Activated CD8-positive, alpha-beta T cell treated with anti-CD3 and anti-CD28 coated beads, Interleukin-2, amount 10 ng/mL, durations not matched to agents 7 days and 5 days (primary cell): ENCODE measurements around the gene ASB3. TPM values are rescaled to one million over a fixed set of nuclear protein-coding genes. Genes with fewer than 3 reads are reported as not detected.
"Not testable (repeated sequence)": the region's sequence is repeated elsewhere in the genome, so short reads cannot be mapped to it uniquely, and the experiment has no call there.

ENCODE experiments used
- ATAC-seq: fragments of 150-1000 bp; cut with Tn5 transposase; one replicate; pipeline ENCODE4 v1.10.0; 2021; ENCODE audit warnings: moderate library complexity
- CTCF ChIA-PET: fragments of 350-600 bp; sonication (Branson Sonifier 250); formaldehyde crosslinking; loops from one replicate; lab custom pipeline; 2021; ENCODE audit warnings: antibody characterized with exemption; lab: Charles Lee
- POLR2A ChIA-PET: fragments of 350-600 bp; sonication (Branson Sonifier 250); formaldehyde crosslinking; loops from one replicate; lab custom pipeline; 2021; ENCODE audit warnings: antibody characterized with exemption; lab: Charles Lee
- DNase-seq: peaks from one replicate; pipeline ENCODE4 v3.0.0-alpha.2; 2020
- H3K27ac Mint-ChIP-seq: one replicate; pipeline ENCODE4 v1.8.0; 2021; ENCODE audit warnings: mild to moderate bottlenecking, mixed read lengths
- H3K27me3 Mint-ChIP-seq: one replicate; pipeline ENCODE4 v1.8.0; 2021; ENCODE audit warnings: low read depth, mixed read lengths
- H3K36me3 Mint-ChIP-seq: one replicate; pipeline ENCODE4 v1.8.0; 2021; ENCODE audit warnings: low read depth, mixed read lengths
- H3K4me1 Mint-ChIP-seq: one replicate; pipeline ENCODE4 v1.8.0; 2021; ENCODE audit warnings: low read depth, mixed read lengths
- H3K4me3 Mint-ChIP-seq: one replicate; pipeline ENCODE4 v1.8.0; 2021; ENCODE audit warnings: mild to moderate bottlenecking, mixed read lengths
- H3K9me3 Mint-ChIP-seq: one replicate; pipeline ENCODE4 v1.8.0; 2022; ENCODE audit warnings: mixed read lengths; ENCODE audit not compliant: insufficient read depth
- total RNA-seq, 2 experiments: library from RNA; stranded (reverse); gene quantifications; one replicate each; pipeline ENCODE4 v1.2.3, GENCODE V29; 2021

The ASB3 gene
- total RNA-seq, 2 experiments from 2014 or later = 25.3 to 25.8 TPM

- POLR2A ChIA-PET = no interaction called here
- CTCF ChIA-PET = no interaction called here
- DNase-seq (no peak), ATAC-seq (no peak)
- Mint-ChIP-seq H3K27ac (no peak overlapping the region), H3K4me1 (peaks cover 7% of the 10 kb centered on the region), H3K4me3 (no peak overlapping the region), H3K36me3 (peaks cover 26% of the 10 kb centered on the region), H3K27me3 (no peaks in the 10 kb centered on the region), H3K9me3 (no peaks in the 10 kb centered on the region)
These were observed 57.5 kb downstream of the ASB3 start for GRCh38 chr2:53729143-53729762.

GRCh38 chr2:53727921-53728320 lies 58.8 kb downstream of the ASB3 start:
- DNase-seq (no peak), ATAC-seq (no peak)
- H3K27ac Mint-ChIP-seq = no peak overlapping the region
- H3K4me3 Mint-ChIP-seq = no peak overlapping the region
- POLR2A ChIA-PET = no interaction called here
- CTCF ChIA-PET = no interaction called here
- H3K4me1 Mint-ChIP-seq = peaks cover 7% of the 10 kb centered on the region
- peaks cover 21% of the 10 kb centered on the region for H3K36me3 Mint-ChIP-seq
- H3K27me3 Mint-ChIP-seq = no peaks in the 10 kb centered on the region
- H3K9me3 Mint-ChIP-seq = no peaks in the 10 kb centered on the region

- POLR2A ChIA-PET = no interaction called here
- peaks cover 7% of the 10 kb centered on the region for H3K4me1 Mint-ChIP-seq
- no peak for ATAC-seq
- no peak for DNase-seq
- H3K27me3 Mint-ChIP-seq = no peaks in the 10 kb centered on the region
- no peaks in the 10 kb centered on the region for H3K9me3 Mint-ChIP-seq
- no peak overlapping the region for H3K27ac Mint-ChIP-seq
- H3K36me3 Mint-ChIP-seq = peaks cover 30% of the 10 kb centered on the region
- no peak overlapping the region for H3K4me3 Mint-ChIP-seq
- CTCF ChIA-PET = no interaction called here
These were observed 61.1 kb downstream of the ASB3 start for GRCh38 chr2:53725662-53726061.

GRCh38 chr2:53724536-53724935 lies 62.2 kb downstream of the ASB3 start:
- peaks cover 33% of the 10 kb centered on the region for H3K36me3 Mint-ChIP-seq
- ATAC-seq (no peak), DNase-seq (no peak)
- CTCF ChIA-PET = no interaction called here
- H3K4me3 Mint-ChIP-seq = no peak overlapping the region
- POLR2A ChIA-PET = no interaction called here
- no peaks in the 10 kb centered on the region for H3K27me3 Mint-ChIP-seq
- H3K27ac Mint-ChIP-seq = no peak overlapping the region
- H3K9me3 Mint-ChIP-seq = no peaks in the 10 kb centered on the region
- H3K4me1 Mint-ChIP-seq = peaks cover 7% of the 10 kb centered on the region

GRCh38 chr2:53720944-53721343 lies 65.8 kb downstream of the ASB3 start:
- POLR2A ChIA-PET, H3K9me3 Mint-ChIP-seq, ATAC-seq, H3K4me3 Mint-ChIP-seq, H3K27me3 Mint-ChIP-seq, H3K4me1 Mint-ChIP-seq, DNase-seq, CTCF ChIA-PET, H3K27ac Mint-ChIP-seq: not testable (repeated sequence)
- peaks cover 28% of the 10 kb centered on the region for H3K36me3 Mint-ChIP-seq

GRCh38 chr2:53715568-53715967 lies 71.2 kb downstream of the ASB3 start:
- ChIA-PET CTCF (interaction anchor here (2.0 kb wide), 1 partner anchor 8 kb away, joined by 5 read pairs; no protein-coding TSS in a partner anchor), POLR2A (no interaction called here)
- DNase-seq = no peak
- no peaks in the 10 kb centered on the region for H3K27me3 Mint-ChIP-seq
- no peak overlapping the region for H3K4me3 Mint-ChIP-seq
- no peak for ATAC-seq
- peaks cover 26% of the 10 kb centered on the region for H3K36me3 Mint-ChIP-seq
- no peaks in the 10 kb centered on the region for H3K4me1 Mint-ChIP-seq
- no peaks in the 10 kb centered on the region for H3K9me3 Mint-ChIP-seq
- H3K27ac Mint-ChIP-seq = no peak overlapping the region

- POLR2A ChIA-PET = no interaction called here
- CTCF ChIA-PET = no interaction called here
- H3K27ac Mint-ChIP-seq = no peak overlapping the region
These were observed 75.4 kb downstream of the ASB3 start for GRCh38 chr2:53711271-53711780.

GRCh38 chr2:53708988-53709387 lies 77.8 kb downstream of the ASB3 start:
- Mint-ChIP-seq H3K36me3 (peaks cover 52% of the 10 kb centered on the region), H3K4me3 (no peak overlapping the region), H3K27me3 (no peaks in the 10 kb centered on the region), H3K4me1 (no peaks in the 10 kb centered on the region), H3K9me3 (peaks cover 14% of the 10 kb centered on the region), H3K27ac (no peak overlapping the region)
- ChIA-PET CTCF (no interaction called here), POLR2A (no interaction called here)
- no peak for ATAC-seq
- no peak for DNase-seq

More at GRCh38 chr2:53711271-53711780, 75.4 kb downstream of the ASB3 start:
- no peak for ATAC-seq
- Mint-ChIP-seq H3K36me3 (peaks cover 54% of the 10 kb centered on the region), H3K4me1 (no peaks in the 10 kb centered on the region), H3K4me3 (no peak overlapping the region), H3K27me3 (no peaks in the 10 kb centered on the region), H3K9me3 (peaks cover 14% of the 10 kb centered on the region)
- DNase-seq = no peak

GRCh38 chr2:53701221-53701620 lies 85.5 kb downstream of the ASB3 start:
- no peak for DNase-seq
- no peak for ATAC-seq
- H3K4me3 Mint-ChIP-seq = no peak overlapping the region
- no peaks in the 10 kb centered on the region for H3K9me3 Mint-ChIP-seq
- ChIA-PET CTCF (no interaction called here), POLR2A (no interaction called here)
- no peak overlapping the region for H3K27ac Mint-ChIP-seq
- no peaks in the 10 kb centered on the region for H3K4me1 Mint-ChIP-seq
- H3K27me3 Mint-ChIP-seq = no peaks in the 10 kb centered on the region
- peaks cover 27% of the 10 kb centered on the region for H3K36me3 Mint-ChIP-seq

GRCh38 chr2:53697686-53698085 lies 89.1 kb downstream of the ASB3 start:
- Mint-ChIP-seq H3K27ac (no peak overlapping the region), H3K36me3 (peaks cover 27% of the 10 kb centered on the region), H3K27me3 (no peaks in the 10 kb centered on the region), H3K4me1 (no peaks in the 10 kb centered on the region), H3K9me3 (no peaks in the 10 kb centered on the region), H3K4me3 (no peak overlapping the region)
- POLR2A ChIA-PET = no interaction called here
- CTCF ChIA-PET = no interaction called here
- ATAC-seq (no peak), DNase-seq (no peak)

GRCh38 chr2:53697092-53697491 lies 89.7 kb downstream of the ASB3 start:
- H3K36me3 Mint-ChIP-seq = peaks cover 27% of the 10 kb centered on the region
- H3K9me3 Mint-ChIP-seq = no peaks in the 10 kb centered on the region
- CTCF ChIA-PET = no interaction called here

GRCh38 chr2:53695575-53695974 lies 91.2 kb downstream of the ASB3 start:
- Mint-ChIP-seq H3K27ac (no peak overlapping the region), H3K36me3 (peaks cover 33% of the 10 kb centered on the region), H3K9me3 (no peaks in the 10 kb centered on the region), H3K27me3 (no peaks in the 10 kb centered on the region), H3K4me3 (no peak overlapping the region), H3K4me1 (no peaks in the 10 kb centered on the region)
- CTCF ChIA-PET = no interaction called here
- DNase-seq (no peak), ATAC-seq (no peak)
- POLR2A ChIA-PET = no interaction called here

More at GRCh38 chr2:53697092-53697491, 89.7 kb downstream of the ASB3 start:
- no peaks in the 10 kb centered on the region for H3K4me1 Mint-ChIP-seq
- no peak overlapping the region for H3K4me3 Mint-ChIP-seq
- no peak for ATAC-seq
- POLR2A ChIA-PET = no interaction called here
- no peaks in the 10 kb centered on the region for H3K27me3 Mint-ChIP-seq
- H3K27ac Mint-ChIP-seq = no peak overlapping the region
- DNase-seq = no peak
